Activated CD4-positive, alpha-beta T cell treated with anti-CD3 and anti-CD28 coated beads, Interleukin-2, amount 50 U/mL, for 1 hour (primary cell): ENCODE results near the gene OXLD1.

Source experiments
- DNase-seq: peaks from one replicate; pipeline ENCODE4 v3.0.0-alpha.2; 2020

The OXLD1 gene

GRCh38 chr17:81701288-81702071 is 35.1 kb upstream of the OXLD1 start:
- no peak for DNase-seq

DNA sequence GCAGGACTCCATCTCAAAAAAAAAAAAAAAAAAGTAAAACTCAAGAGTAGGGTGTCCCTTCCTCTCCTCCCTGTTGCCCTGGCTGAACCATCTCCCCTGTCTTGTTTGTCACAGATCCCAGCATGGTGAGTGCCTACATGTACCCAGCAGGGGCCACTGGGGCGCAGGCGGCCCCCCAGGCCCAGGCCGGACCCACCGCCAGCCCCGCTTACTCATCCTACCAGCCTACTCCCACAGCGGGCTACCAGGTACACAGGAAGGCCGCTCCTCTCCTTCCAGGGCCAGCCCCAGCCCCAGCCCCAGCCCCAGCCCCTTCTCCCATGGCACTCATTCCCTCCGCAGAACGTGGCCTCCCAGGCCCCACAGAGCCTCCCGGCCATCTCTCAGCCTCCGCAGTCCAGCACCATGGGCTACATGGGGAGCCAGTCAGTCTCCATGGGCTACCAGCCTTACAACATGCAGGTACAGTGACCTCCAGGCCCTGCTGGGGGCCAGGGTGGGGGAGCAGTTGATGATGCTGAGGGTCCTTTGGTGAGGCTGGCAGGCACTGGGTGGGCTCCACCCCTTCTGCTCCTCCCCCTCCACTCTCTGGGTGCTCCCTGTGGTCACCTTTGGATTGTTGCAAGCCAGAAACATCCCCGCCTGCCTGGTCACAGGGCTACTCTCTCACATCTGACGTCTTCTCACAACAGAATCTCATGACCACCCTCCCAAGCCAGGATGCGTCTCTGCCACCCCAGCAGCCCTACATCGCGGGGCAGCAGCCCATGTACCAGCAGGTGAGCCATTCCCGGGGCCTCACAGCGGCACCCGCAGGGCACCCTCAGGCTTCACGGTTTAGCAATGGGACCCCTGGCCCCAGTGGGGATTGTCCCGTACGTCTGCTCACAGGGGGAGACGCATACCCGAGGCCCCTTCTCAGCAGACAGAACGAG is 34.2 kb upstream of the OXLD1 start:
- no peak for DNase-seq

DNA sequence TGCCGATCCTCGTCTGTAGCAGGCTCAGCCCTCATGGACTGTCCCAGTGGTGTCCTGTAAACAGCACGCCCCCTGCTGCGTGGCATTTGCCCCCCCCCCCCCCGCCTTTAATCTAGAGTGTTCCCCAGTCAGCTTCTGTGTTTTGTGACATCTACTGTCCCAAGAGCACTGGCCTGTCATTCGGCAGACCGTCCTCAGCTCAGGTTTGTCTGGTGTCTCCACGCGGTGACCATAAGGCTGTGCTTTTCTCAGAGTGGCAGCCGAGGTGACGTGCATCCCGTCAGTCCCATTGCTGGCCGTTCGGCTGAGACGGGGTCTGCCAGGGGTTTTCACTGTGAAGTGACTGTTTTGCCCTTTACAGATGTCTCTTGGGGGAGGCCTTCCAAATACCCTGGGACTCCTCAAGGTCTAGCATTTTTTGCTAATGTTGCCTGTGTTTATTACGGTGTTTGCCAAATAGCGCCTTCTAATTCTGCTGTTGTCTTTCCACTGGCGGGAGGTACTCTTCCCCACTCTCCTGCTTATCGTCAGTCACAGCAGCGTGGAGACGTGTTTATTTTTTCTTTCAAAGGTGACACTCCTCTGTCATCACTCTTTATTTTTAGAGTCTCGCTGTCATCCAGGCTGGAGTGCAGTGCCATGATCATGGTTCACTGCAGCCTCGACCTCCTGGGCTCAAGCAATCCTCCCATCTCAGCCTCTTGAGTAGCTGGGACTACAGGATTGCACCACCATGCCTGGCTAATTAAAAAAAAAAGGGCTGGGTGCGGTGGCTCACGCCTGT is 31.0 kb upstream of the OXLD1 start:
- DNase-seq: no peak

DNA sequence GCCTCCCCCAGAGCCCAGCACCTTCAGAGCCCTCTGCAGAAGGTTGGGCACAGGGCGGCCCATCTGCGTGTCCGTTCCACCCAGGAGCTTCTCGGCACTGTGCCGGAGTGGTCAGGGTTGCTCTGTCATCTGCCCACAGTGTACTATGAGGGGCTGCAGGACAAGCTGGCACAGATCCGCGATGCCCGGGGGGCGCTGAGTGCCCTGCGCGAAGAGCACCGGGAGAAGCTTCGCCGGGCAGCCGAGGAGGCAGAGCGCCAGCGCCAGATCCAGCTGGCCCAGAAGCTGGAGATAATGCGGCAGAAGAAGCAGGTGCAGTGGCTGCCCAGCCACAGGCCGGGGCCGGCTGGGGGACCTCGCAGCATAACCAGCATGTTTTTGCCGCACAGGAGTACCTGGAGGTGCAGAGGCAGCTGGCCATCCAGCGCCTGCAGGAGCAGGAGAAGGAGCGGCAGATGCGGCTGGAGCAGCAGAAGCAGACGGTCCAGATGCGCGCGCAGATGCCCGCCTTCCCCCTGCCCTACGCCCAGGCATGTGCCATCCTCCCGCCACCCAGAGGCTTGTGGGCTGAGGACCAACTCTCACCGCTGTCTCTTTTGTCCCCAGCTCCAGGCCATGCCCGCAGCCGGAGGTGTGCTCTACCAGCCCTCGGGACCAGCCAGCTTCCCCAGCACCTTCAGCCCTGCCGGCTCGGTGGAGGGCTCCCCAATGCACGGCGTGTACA is 30.0 kb upstream of the OXLD1 start:
- DNase-seq: no peak

DNA sequence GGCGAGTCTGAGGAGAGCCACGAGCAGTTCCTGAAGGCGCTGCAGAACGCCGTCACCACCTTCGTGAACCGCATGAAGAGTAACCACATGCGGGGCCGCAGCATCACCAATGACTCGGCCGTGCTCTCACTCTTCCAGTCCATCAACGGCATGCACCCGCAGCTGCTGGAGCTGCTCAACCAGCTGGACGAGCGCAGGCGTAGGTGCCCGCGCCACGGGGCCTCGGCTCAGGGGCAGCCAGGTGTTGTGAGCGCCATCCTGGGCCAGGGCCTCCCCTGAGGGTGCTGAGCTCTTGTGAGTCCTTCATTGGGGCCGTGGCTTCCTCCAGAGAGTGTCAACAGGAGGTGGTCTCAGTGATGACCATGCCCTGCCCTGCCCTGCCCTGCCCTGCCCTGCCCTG is 29.4 kb upstream of the OXLD1 start:
- DNase-seq: no peak

- no peak for DNase-seq
These were observed 28.8 kb upstream of the OXLD1 start for GRCh38 chr17:81695211-81695610.

DNA sequence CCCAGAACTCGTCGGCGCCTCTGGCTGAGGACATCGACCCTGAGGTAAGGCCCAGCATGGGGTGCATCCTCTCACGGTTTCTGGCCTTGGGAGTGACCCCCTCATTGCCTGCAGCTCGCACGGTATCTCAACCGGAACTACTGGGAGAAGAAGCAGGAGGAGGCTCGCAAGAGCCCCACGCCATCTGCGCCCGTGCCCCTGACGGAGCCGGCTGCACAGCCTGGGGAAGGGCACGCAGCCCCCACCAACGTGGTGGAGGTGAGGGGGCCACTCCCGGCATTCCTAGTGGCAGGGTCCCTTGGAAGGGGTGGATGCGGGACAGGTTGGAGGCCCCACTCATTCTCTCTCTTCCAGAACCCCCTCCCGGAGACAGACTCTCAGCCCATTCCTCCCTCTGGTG is 28.4 kb upstream of the OXLD1 start:
- no peak for DNase-seq

GRCh38 chr17:81693509-81694210 is 27.3 kb upstream of the OXLD1 start:
- no peak for DNase-seq

DNA sequence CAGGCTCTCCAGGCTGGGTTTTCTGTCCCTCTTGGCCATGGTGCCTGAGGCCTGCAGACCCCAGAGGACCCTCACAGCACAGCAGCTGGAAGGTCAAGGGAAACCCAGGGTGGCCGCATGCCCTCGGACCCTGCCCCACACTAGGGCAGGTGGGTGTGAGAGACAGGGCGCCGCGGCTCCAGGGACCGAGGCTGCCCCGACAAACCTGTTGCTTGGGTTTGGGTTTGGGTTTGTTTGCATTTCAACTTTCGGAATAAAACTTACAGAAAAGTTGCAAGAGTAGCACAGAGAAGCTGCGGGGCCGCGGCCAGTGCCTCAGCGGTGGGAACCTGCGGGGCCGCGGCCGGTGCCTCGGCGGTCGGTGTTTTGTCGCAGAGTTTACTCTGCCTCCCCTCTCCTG is 25.2 kb upstream of the OXLD1 start:
- DNase-seq: no peak

- DNase-seq: no peak
These were observed 24.8 kb upstream of the OXLD1 start for GRCh38 chr17:81691196-81691595.

DNA sequence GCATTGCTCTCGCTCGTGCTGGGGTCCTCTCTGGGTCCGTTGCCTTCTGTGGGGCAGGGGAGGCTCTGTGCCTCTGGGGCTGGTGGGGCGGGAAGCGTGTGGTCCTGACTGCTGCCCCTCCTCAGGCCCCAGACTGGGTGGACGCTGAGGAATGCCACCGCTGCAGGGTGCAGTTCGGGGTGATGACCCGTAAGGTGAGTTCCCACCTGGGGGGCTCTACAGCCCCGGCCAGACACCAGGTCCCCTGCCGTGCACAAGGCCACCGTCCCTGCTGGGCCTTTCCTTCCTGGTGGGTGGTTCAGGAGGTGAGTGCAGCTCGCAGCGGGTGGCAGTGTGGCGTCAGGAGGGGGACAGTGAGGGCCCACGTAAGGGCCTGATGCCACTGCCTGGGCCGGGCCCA is 24.1 kb upstream of the OXLD1 start:
- no peak for DNase-seq

DNA sequence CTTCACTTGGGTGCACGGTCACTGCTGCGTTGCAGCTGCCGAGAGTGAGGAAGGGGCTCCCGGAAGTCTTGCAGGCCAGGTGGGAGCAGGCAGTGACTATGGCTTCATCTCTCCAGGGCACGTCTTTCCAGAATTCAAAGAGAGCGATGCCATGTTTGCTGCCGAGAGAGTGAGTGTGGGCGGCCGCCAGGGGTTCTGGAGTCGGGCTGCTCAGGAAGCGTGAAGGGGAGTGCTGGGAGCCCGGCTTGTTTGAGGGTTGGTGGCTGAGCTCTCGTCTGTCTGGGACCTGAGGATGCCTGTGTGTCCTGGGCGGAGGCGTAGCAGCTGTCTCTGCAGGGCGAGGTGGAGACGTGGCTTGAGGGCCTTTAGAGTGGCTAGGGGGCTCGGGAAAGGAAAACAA is 23.7 kb upstream of the OXLD1 start:
- DNase-seq: no peak

DNA sequence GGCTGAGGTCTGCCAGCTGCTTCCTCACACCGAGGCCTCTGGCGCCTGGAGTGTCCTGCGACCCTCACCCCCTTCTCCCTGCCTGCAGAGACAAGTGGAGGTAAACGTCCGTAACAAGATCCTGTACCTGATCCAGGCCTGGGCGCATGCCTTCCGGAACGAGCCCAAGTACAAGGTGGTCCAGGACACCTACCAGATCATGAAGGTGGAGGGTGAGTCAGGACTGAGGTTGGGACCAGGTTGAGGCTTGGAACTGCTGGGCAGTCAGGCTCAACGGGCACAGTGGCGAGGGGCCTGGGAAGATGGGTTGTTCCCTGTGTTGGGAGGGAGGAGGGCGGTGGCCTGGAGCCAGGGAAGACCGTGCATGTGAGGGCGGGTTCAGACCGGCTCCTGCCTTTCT is 22.2 kb upstream of the OXLD1 start:
- DNase-seq: no peak

DNA sequence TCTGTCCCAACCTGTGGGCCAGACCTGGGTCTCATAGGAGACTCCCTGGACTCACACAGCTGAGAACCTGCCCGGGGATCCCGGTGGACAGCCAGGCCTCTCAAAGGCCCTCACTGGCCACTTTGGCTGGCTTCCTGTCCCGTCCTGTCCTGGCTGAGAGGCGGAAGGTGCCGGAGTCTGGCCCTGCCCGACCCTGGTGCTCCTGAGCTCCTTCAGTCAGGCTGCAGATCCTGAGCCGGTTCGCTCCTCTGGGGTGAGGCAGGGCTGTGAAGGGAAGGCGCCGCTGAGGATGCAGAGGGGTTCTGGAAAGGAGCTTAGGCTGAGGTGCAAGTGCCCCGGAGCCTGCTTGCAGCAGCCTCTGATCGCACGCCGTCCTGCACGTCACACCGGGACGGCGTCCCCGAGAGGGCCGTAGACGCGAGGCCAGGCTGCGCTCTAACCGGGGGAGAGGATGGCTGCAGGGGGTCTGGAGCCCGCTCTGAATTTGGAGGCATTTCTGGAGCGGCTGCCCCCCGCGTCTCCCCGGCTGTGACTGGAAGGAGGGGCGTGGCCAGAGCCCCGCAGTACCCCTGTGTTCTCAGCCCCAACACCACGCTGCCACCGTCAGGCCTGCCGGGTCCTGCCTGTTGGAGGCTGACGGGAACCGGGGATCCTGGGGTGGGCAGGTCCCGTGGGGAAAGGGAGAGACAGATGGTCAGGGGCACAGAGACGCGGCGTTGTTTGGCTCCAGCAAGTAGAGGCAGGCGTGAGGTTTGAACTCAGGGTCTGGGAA is 21.6 kb upstream of the OXLD1 start:
- no peak for DNase-seq

GRCh38 chr17:81686614-81687013 is 20.2 kb upstream of the OXLD1 start:
- no peak for DNase-seq

DNA sequence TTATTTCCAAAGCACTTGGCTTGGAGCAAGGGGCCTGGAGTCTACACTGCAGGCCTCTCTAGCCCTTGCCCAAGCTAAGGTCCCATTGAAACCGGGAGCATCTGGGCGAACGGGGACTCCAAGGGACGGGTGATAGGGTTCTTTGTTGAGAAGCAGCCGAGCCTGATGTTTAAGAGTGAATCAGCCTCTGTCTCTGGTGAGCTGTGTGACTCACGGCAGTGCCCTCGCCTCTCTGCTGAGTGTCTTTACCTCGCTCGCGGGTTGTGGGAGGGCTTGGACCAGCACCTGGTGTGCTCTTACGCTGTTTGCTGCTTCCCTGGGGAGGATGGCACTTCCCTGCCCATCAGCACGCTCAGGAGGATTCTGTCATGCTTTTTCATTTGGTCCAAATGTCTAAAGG is 18.7 kb upstream of the OXLD1 start:
- DNase-seq: no peak

- DNase-seq: no peak
These were observed 18.1 kb upstream of the OXLD1 start for GRCh38 chr17:81684442-81684911.

- DNase-seq: peak; percentile 97
These were observed 17.4 kb upstream of the OXLD1 start, which contains the start of the genes ARL16 and HGS for GRCh38 chr17:81683584-81684441. ARL16 (minus strand) TSS chr17:81683797; CDS start chr17:81683753, 44 bp downstream. HGS (plus strand) TSS chr17:81684011; CDS start chr17:81684067, 56 bp downstream.

GRCh38 chr17:81683208-81683583 is 16.8 kb upstream of the OXLD1 start:
- DNase-seq: no peak
